HG03066 (cell line): Measurements from ENCODE around the gene THSD4.
"Not testable (repeated sequence)": the region's sequence is repeated elsewhere in the genome, so short reads cannot be mapped to it uniquely, and the experiment has no call there.

ENCODE experiments used
- ATAC-seq: cut with Tn5 transposase; IDR thresholded peaks from one replicate; pipeline ENCODE4 v1.9.1; 2021; ENCODE audit warnings: low read depth; ENCODE audit not compliant: unreplicated experiment

The THSD4 gene

DNA sequence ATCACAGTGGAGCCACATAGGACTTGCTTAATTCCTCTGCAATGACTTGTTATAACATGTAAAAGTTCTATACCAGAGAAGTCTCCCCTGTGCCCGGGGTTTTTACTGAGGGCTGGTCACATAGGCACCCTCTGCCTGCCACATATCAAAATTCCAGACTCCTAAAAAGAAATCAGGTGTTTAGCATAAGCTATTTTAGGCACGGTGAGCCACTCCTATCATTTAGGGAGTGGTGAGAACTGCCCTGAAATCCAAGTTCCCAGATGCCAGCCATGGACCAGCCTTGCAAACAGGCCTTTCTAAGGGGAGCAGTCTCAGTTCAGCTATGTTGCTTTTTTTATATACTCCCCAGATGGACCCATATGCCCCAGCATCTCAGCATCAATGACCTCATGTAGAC lies 130.3 kb downstream of the THSD4 start:
- ATAC-seq: no peak

DNA sequence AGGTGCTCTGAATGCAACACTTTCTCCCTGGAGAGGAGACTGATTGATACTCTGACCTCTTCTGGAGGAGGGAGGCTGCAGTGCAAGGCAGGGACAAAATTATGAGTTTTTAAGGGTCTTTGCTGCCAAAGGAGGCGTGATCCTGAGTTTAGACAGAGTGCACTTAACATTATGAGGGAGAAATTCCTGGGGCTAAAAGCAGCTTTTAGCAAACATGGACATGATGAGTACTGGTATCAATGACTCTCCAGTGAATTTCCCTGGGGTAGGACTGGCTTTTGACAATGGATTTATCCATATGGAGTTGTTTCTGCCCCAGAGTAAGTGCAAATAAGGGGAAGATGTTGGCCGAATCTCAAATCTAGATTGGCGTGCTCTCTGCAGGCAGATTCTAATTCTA lies 133.1 kb downstream of the THSD4 start:
- ATAC-seq: no peak

GRCh38 chr15:71249986-71250385 lies 134.7 kb downstream of the THSD4 start:
- no peak for ATAC-seq

DNA sequence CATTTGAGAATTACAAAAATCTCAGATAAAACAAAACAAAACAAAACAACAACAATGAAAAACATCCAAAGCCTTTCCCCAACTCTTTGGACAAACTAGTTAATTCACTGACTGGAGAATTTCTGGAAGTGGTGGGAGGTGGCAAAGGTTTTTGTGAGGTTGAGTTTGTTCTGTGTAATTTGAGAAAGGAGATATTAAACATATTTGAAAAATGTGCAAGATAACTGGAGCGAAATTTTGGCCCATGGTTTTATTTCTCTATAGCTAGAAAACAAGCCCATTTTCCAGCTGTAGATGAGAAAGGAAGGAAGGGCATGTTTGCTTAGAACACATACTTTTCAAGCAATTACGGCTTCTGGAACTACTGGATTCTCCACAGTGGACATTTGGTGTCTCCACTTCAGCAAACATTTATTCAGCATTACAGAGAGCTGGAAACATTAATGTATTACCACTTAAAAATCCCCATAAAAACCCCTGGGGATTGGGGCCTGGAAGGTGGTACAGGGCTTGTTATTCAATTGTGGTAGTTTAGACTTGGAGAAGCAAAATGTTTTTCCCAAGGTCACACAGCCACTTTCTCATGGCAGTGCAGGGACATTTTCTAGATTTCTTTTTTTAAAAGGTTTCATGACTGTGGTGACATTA lies 135.8 kb downstream of the THSD4 start:
- no peak for ATAC-seq

DNA sequence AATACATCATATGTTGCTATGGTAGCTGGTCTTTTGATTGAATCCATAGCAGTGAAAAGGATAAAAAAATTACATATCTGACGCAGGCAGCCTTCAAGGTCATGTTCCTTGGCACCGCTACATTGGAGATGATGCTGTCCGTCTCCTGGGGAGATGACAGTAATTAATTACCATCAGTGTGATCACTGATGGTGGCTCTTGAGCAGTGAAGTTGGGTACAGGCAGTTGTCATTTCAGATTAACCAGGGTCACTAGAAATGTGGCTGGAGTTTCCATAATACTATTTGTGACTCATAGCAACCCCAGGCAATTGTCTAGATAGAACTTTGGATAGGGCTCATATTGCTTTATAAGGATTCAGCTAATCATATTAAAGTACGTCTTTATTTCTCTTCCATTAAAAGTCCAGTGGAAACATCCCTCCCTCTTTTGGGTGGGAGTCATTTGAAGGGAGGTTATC lies 136.3 kb downstream of the THSD4 start:
- no peak for ATAC-seq

- no peak for ATAC-seq
Measured at GRCh38 chr15:71252044-71252739, 136.9 kb downstream of the THSD4 start.

DNA sequence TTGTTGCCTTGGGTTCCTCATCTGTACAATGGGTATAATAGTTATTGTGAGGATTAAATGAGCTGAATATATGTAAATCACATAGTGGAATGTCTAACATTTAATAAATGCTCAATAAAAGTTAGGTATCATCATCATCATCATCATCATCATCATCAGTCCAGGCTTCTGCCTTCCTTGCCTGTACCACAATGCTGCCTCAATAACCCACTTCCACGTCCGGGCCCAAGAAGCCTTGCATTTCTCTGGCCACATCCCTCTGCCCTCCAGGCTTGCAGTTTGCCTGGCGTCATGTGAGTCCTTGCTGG lies 137.4 kb downstream of the THSD4 start:
- no peak for ATAC-seq

- ATAC-seq: no peak
Measured at GRCh38 chr15:71254491-71254890, 139.2 kb downstream of the THSD4 start.

GRCh38 chr15:71256934-71257664 lies 141.8 kb downstream of the THSD4 start:
- no peak for ATAC-seq

GRCh38 chr15:71259866-71260265 lies 144.6 kb downstream of the THSD4 start:
- no peak for ATAC-seq

GRCh38 chr15:71261418-71261817 lies 146.1 kb downstream of the THSD4 start:
- ATAC-seq: no peak

DNA sequence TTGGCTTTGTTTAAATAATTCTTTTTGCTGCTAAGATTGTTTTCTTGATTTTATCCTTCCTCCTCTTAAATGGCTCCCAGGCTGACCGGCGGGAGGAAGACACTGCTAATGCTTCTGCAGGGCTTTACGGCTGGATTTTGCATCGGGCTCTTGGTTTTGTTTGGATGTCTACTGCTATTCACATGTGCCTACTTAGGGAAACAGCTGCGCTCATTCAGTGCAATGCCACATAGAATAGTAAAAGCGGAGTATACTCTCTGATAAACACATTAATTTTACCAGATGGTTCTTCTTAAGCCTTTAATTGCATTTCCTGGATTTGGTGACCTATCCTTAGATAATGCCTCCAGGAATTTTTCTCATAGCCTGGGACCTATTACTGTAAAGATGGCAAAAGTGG lies 146.6 kb downstream of the THSD4 start:
- ATAC-seq: no peak

DNA sequence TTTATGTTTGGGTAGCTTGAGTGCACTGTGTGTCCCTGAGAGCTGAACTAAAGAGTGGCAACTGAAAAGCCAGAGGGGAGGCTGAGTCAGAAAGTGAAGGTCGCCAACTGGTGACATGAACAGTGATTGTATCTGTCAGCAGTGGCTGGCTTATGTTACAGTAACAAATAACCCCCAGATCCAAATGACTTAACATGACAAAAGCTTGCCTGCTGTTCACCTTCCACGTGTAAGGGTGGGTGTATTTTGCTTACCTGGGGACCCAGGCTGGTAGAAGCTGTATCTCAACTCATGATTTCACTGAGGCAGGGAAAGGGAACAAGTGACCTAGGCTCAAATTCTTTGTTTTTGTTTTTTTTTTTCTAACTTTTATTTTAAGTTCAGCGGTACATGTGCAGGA lies 147.3 kb downstream of the THSD4 start:
- no peak for ATAC-seq

DNA sequence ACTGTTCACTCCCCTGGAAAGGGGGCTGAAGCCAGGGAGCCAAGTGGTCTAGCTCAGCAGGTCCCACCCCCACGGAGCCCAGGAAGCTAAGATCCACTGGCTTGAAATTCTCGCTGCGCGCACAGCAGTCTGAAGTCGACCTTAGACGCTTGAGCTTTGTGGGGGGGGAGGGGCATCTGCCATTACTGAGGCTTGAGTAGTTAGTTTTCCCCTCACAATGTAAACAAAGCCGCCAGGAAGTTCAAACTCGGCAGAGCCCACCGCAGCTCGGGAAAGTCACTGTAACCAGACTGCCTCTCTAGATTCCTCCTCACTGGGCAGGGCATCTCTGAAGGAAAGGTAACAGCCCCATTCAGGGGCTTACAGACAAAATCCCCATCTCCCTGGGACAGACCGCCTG lies 150.3 kb downstream of the THSD4 start:
- not testable (repeated sequence) for ATAC-seq

- ATAC-seq: no peak
Measured at GRCh38 chr15:71271327-71271726, 156.1 kb downstream of the THSD4 start.

- no peak for ATAC-seq
Measured at GRCh38 chr15:71272932-71273331, 157.7 kb downstream of the THSD4 start.

GRCh38 chr15:71273731-71274447 lies 158.6 kb downstream of the THSD4 start:
- ATAC-seq: no peak

DNA sequence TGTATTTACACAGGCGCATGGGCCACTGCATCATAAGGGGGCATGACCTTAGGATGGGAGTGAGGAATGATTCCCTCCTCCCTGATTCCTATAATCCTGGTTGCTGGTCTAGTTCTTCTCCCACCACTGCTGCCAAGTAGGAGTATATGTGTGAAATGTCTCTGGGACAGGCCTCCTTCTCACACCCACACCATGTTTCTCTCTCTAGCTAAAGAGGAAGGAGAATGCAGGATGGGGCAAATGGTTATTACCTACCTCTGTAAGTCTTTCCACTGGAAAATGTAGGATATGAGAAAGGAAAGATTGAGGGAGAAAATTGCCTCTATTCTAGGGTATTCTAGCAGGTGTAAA lies 159.2 kb downstream of the THSD4 start:
- ATAC-seq: no peak

DNA sequence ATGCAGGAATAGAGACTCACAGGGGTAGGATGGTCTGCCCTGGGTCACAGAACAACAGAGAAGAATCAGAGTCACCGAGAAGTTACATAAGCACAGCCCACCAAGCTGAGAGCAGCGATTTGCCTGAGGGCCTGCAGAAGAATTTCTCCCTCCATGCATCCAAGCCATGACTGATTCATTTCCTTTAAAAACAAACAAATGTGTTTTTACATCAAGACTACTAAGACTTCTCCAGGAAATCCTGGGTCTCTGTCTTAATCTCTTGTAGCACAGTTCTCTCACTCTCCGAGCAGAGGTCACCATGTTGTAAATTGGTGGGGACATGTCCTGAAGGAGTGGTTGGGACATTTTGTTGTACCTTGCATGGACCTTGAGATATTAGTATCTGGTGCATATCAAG lies 159.8 kb downstream of the THSD4 start:
- ATAC-seq: no peak

GRCh38 chr15:71275566-71276335 lies 160.5 kb downstream of the THSD4 start:
- no peak for ATAC-seq

GRCh38 chr15:71276336-71276665 lies 161.0 kb downstream of the THSD4 start:
- ATAC-seq: no peak
